Neutrophil (primary cell): ENCODE results near the gene PLCB4.

Source experiments
- H3K27ac ChIP-seq: fragments of 200-600 bp; sonication (generic); 2 replicates; pipeline ENCODE4 v1.5.1; 2016; ENCODE audit warnings: mild to moderate bottlenecking, moderate library complexity
- H3K27me3 ChIP-seq: fragments of 200-600 bp; sonication (generic); 2 replicates; pipeline ENCODE4 v1.6.0; 2016; ENCODE audit warnings: mild to moderate bottlenecking
- H3K36me3 ChIP-seq: fragments of 200-600 bp; sonication (generic); 2 replicates; pipeline ENCODE4 v1.5.1; 2017
- H3K4me1 ChIP-seq, 2 experiments: fragments of 200-600 bp in 1 of 2; sonication (generic) in 1 of 2; 1 replicate in 1 of 2; 2 replicates in 1 of 2; pipeline versions ENCODE4 v1.5.1 to v1.6.1; 2013 to 2016; ENCODE audit warnings: low read depth in 1 of 2, low read length in 1 of 2, mild to moderate bottlenecking in 1 of 2, moderate library complexity in 1 of 2; ENCODE audit not compliant: control insufficient read depth in 1 of 2, insufficient read depth in 1 of 2
- H3K4me3 ChIP-seq, 2 experiments: fragments of 200-600 bp in 1 of 2; sonication (generic) in 1 of 2; 1 replicate in 1 of 2; 2 replicates in 1 of 2; pipeline ENCODE4 v1.5.1; 2013 to 2016; ENCODE audit warnings: low read depth in 1 of 2, low read length in 1 of 2, mild to moderate bottlenecking in 1 of 2, moderate library complexity in 1 of 2
- H3K9me3 ChIP-seq: fragments of 200-600 bp; sonication (generic); 2 replicates; pipeline ENCODE4 v1.5.1; 2016
- CTCF ChIP-seq: fragments of 200-600 bp; sonication (generic); IDR thresholded peaks from 2 replicates; pipeline ENCODE4 v1.5.1; 2016; ENCODE audit warnings: antibody characterized with exemption

PLCB4 gene

GRCh38 chr20:9112541-9113515, 43.9 kb downstream of the PLCB4 start:
- Histone ChIP-seq H3K27me3 (no peaks in the 10 kb centered on the region), H3K9me3 (no peaks in the 10 kb centered on the region), H3K4me1 (no peaks in the 10 kb centered on the region), H3K27ac (no peak overlapping the region), H3K36me3 (no peaks in the 10 kb centered on the region), H3K4me3 (no peak overlapping the region)
- no peak for TF ChIP-seq CTCF

- Histone ChIP-seq H3K4me3 (no peak overlapping the region), H3K27ac (no peak overlapping the region), H3K27me3 (peaks cover 7% of the 10 kb centered on the region), H3K4me1 (no peaks in the 10 kb centered on the region), H3K9me3 (no peaks in the 10 kb centered on the region), H3K36me3 (no peaks in the 10 kb centered on the region)
- no peak for TF ChIP-seq CTCF
Measured at GRCh38 chr20:9114709-9115108, 45.8 kb downstream of the PLCB4 start.

- no peaks in the 10 kb centered on the region for H3K9me3 ChIP-seq
- TF ChIP-seq CTCF = no peak
- H3K27ac ChIP-seq = no peak overlapping the region
- peaks cover 12% of the 10 kb centered on the region for H3K27me3 ChIP-seq
- no peaks in the 10 kb centered on the region for H3K4me1 ChIP-seq
- no peak overlapping the region for H3K4me3 ChIP-seq
- no peaks in the 10 kb centered on the region for H3K36me3 ChIP-seq
Measured at GRCh38 chr20:9117548-9117947, 48.7 kb downstream of the PLCB4 start.

GRCh38 chr20:9119776-9120175, 50.9 kb downstream of the PLCB4 start:
- no peaks in the 10 kb centered on the region for H3K36me3 ChIP-seq
- H3K4me1 ChIP-seq = no peaks in the 10 kb centered on the region
- H3K27me3 ChIP-seq = peaks cover 12% of the 10 kb centered on the region
- no peak overlapping the region for H3K27ac ChIP-seq
- no peak for TF ChIP-seq CTCF
- H3K9me3 ChIP-seq = no peaks in the 10 kb centered on the region
- no peak overlapping the region for H3K4me3 ChIP-seq

- Histone ChIP-seq H3K27ac (no peak overlapping the region), H3K4me3 (no peak overlapping the region), H3K9me3 (no peaks in the 10 kb centered on the region), H3K4me1 (no peaks in the 10 kb centered on the region), H3K27me3 (peaks cover 12% of the 10 kb centered on the region), H3K36me3 (no peaks in the 10 kb centered on the region)
- TF ChIP-seq CTCF = no peak
Measured at GRCh38 chr20:9121211-9121610, 52.3 kb downstream of the PLCB4 start.
